OCI-LY1 (cell line): ENCODE results near the gene MYO18A.

Experiments
- EZH2 ChIP-seq: fragments of 200-600 bp; sonication (generic), shearing (Covaris generic); IDR thresholded peaks from 2 replicates; pipeline ENCODE4 v1.8.0; 2017; ENCODE audit warnings: borderline replicate concordance, mixed run types, mild to moderate bottlenecking, antibody characterized with exemption, low read length, moderate library complexity, mixed read lengths
- TF ChIP-seq, protein P1 (sequence below): fragments of 200-600 bp; sonication (generic), shearing (Covaris generic); IDR thresholded peaks from 2 replicates; pipeline ENCODE4 v1.5.1; 2017; ENCODE audit warnings: mild to moderate bottlenecking, antibody characterized with exemption, low read length, moderate library complexity, mixed read lengths

DNA sequence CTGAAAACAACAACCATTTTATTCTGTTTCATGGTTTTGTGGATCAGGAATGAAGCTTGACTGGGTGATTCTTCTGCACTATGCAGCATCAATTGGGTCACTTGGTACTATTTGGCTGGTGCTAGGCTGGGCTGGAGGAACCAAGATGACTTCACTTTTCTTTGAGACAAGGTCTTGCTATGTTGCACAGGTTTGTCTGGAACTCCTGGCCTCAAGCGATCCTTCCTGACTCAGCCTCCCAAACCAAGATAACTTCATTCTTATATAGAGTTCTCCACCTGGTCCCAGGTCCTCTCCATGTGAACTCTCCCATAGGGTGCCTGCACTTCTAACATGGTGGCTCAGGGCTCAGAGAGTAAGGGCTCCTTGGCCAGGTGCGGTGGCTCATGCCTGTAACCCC is 139.1 kb downstream of the MYO18A start:
- TF ChIP-seq, protein P1, sequence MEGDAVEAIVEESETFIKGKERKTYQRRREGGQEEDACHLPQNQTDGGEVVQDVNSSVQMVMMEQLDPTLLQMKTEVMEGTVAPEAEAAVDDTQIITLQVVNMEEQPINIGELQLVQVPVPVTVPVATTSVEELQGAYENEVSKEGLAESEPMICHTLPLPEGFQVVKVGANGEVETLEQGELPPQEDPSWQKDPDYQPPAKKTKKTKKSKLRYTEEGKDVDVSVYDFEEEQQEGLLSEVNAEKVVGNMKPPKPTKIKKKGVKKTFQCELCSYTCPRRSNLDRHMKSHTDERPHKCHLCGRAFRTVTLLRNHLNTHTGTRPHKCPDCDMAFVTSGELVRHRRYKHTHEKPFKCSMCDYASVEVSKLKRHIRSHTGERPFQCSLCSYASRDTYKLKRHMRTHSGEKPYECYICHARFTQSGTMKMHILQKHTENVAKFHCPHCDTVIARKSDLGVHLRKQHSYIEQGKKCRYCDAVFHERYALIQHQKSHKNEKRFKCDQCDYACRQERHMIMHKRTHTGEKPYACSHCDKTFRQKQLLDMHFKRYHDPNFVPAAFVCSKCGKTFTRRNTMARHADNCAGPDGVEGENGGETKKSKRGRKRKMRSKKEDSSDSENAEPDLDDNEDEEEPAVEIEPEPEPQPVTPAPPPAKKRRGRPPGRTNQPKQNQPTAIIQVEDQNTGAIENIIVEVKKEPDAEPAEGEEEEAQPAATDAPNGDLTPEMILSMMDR, result no peak
- TF ChIP-seq EZH2, result no peak
